Measurements from ENCODE around the gene CLN3.

CLN3 gene

DNA sequence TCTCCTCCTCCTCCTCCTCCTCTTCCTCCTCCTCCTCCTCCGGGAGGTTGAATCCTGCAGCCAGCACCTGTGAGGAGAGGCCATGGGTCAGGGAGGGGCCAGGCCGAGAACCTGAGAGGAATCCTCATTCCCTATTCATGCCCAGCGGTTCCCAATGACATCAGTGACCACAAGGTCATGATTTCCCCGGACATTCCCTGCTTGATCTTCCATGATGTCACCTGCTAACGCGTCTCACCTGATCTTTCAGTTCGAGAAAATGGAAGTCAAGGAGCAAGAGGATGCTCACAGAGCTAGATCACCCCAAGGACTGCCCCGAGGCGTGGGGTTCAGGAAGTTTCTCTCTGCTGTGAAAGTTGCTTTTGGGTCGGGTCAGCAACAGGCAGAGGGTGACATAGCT is 8.0 kb upstream of the CLN3 start:
- TF ChIP-seq, protein P1, sequence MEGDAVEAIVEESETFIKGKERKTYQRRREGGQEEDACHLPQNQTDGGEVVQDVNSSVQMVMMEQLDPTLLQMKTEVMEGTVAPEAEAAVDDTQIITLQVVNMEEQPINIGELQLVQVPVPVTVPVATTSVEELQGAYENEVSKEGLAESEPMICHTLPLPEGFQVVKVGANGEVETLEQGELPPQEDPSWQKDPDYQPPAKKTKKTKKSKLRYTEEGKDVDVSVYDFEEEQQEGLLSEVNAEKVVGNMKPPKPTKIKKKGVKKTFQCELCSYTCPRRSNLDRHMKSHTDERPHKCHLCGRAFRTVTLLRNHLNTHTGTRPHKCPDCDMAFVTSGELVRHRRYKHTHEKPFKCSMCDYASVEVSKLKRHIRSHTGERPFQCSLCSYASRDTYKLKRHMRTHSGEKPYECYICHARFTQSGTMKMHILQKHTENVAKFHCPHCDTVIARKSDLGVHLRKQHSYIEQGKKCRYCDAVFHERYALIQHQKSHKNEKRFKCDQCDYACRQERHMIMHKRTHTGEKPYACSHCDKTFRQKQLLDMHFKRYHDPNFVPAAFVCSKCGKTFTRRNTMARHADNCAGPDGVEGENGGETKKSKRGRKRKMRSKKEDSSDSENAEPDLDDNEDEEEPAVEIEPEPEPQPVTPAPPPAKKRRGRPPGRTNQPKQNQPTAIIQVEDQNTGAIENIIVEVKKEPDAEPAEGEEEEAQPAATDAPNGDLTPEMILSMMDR (IDR thresholded peaks at IDR 0.05) = no peak
- H3K27me3 Mint-ChIP-seq (ENCODE audit: low read depth, poor library complexity) = peaks cover 28% of the 10 kb centered on the region
- no peak overlapping the region for H3K4me3 Mint-ChIP-seq
- peaks cover 24% of the 10 kb centered on the region for H3K4me1 Mint-ChIP-seq
- H3K9me3 Mint-ChIP-seq = no peaks in the 10 kb centered on the region
- no peak for DNase-seq
- peak overlapping the region; percentile 15 for H3K27ac Mint-ChIP-seq
- no peaks in the 10 kb centered on the region for H3K36me3 Mint-ChIP-seq (ENCODE audit: low read depth)

DNA sequence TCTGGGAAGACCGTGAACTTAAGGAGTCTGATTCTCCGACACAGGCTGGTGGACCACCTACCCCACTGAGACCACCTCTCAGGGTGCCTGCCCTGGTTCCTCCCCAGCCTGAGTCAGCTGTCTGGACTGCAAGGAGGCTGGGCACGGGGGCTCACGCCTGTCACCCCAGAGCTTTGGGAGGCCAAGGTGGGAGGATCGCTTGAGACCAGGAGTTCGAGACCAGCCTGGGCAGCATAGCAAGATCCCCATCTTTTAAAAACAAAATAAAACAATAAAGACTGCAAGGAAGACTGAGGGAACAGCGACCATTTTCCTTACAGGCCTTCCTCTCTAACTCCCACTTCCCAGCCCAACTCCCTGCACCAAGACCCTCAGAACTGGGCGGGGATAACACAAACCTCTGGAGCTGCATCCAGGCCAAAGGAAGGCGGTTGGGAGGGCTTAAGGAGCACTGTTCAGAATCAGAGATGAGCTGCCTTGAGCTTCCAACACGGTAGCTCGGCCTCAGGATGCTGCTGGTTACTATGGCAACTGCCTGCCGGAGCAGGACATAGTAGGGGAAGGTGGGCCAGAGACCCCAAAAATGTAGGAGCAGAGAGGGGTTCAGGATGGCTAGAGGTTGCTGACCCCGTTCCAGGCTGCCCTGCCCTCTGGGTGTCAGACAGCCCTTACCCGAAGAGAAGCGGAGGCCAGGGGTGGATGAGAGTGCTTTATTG is 7.0 kb upstream of the CLN3 start:
- no peak for DNase-seq
- TF ChIP-seq, protein P1 (IDR thresholded peaks at IDR 0.05) = no peak
- no peak overlapping the region for H3K27ac Mint-ChIP-seq
- peaks cover 28% of the 10 kb centered on the region for H3K27me3 Mint-ChIP-seq (ENCODE audit: low read depth, poor library complexity)
- H3K4me3 Mint-ChIP-seq = no peak overlapping the region
- H3K36me3 Mint-ChIP-seq (ENCODE audit: low read depth) = no peaks in the 10 kb centered on the region
- H3K4me1 Mint-ChIP-seq = peaks cover 27% of the 10 kb centered on the region
- no peaks in the 10 kb centered on the region for H3K9me3 Mint-ChIP-seq

DNA sequence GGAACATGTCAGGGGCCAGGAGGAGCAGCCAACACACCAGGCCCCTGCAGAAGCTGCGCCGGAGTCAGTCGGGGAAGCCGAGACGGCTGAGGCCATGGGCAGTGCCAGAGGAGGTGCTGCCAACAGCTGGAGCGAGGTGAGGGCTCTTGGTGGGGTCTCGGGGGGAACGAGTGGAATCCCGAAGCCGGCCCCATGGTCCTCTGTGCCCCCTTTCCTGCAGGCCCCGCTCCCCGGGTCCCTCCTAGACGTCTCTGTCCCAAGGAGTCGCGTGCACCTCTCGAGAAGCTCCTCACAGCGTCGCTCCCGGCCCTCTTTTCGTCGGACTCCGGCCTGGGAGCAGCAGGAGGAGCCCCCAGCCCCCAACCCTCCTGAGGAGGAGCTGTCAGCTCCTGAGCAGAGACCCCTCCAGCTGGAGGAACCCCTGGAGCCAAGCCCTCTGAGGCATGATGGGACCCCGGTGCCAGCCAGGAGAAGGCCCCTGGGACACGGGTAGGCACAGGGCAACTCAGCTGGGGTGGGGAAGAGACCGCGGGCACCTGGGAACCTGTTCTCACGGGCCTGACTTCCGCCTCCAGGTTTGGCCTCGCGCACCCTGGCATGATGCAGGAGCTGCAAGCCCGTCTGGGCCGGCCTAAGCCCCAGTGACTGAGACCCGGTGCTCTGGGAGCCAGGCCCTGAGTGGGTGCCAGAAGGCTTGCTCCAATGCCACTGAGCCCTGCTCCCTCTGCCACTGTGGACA is 6.2 kb upstream of the CLN3 start:
- no peak for DNase-seq
- TF ChIP-seq, protein P1 (IDR thresholded peaks at IDR 0.05) = no peak
- Mint-ChIP-seq H3K9me3 (no peaks in the 10 kb centered on the region), H3K4me1 (peaks cover 27% of the 10 kb centered on the region), H3K27me3 (ENCODE audit: low read depth, poor library complexity) (peaks cover 31% of the 10 kb centered on the region), H3K27ac (no peak overlapping the region), H3K36me3 (ENCODE audit: low read depth) (no peaks in the 10 kb centered on the region), H3K4me3 (no peak overlapping the region)

DNA sequence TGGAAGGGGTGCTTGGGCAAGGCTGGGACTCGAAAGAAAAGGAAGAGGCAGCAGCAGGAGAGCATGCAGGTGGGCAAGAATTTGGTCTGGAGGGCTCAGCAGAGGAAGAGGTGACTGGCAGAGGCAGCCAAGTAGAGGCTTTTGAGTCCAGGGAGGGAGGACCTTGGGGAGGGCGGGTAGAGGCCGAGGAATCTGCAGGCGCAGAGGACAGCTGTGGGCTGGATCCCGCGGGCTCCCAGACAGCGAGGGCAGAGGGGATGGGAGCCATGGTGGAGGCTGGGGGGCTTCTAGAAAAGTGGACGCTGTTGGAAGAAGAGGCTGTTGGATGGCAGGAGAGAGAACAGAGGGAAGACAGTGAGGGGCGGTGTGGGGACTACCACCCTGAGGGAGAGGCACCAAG is 5.5 kb upstream of the CLN3 start:
- H3K36me3 Mint-ChIP-seq (ENCODE audit: low read depth) = no peaks in the 10 kb centered on the region
- no peaks in the 10 kb centered on the region for H3K9me3 Mint-ChIP-seq
- H3K4me3 Mint-ChIP-seq = no peak overlapping the region
- TF ChIP-seq, protein P1 (IDR thresholded peaks at IDR 0.05) = no peak
- peaks cover 31% of the 10 kb centered on the region for H3K27me3 Mint-ChIP-seq (ENCODE audit: low read depth, poor library complexity)
- no peak for DNase-seq
- peaks cover 27% of the 10 kb centered on the region for H3K4me1 Mint-ChIP-seq
- no peak overlapping the region for H3K27ac Mint-ChIP-seq

DNA sequence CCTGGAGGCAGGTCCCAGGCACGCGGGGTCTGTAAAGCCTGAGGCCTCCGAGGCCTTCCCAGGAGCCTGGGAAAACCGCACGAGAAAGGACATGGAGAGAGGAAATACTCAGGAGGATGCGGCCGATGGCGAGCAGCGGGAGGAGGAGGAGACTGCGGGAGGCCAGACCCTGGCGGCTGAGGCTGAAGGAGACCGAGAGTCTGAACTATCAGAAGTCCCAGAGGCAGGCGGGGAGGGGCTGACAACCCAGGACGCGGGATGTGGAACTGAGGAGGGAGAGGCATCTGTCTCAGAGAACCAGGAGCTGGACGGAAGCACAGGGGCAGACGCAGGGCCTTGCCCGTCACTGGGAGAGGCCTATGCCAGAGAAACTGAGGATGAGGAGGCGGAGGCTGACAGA is 5.0 kb upstream of the CLN3 start:
- Mint-ChIP-seq H3K4me3 (no peak overlapping the region), H3K36me3 (ENCODE audit: low read depth) (no peaks in the 10 kb centered on the region), H3K9me3 (no peaks in the 10 kb centered on the region), H3K4me1 (peaks cover 27% of the 10 kb centered on the region), H3K27me3 (ENCODE audit: low read depth, poor library complexity) (peaks cover 31% of the 10 kb centered on the region), H3K27ac (peak overlapping the region; percentile 91)
- TF ChIP-seq, protein P1 (IDR thresholded peaks at IDR 0.05) = no peak
- no peak for DNase-seq
